H9 (cell line): ENCODE measurements around the gene NTF3. TPM values are rescaled to one million over a fixed set of nuclear protein-coding genes. Genes with fewer than 3 reads are reported as not detected.

Experiments
- DNase-seq: peaks from one replicate; pipeline ENCODE4 v3.0.0-alpha.2; 2017
- H2AFZ ChIP-seq: one replicate; pipeline ENCODE4 v1.6.1; 2013; ENCODE audit warnings: mild to moderate bottlenecking, low read length, control low read depth, moderate library complexity
- H2AK5ac ChIP-seq: 2 replicates; pipeline ENCODE4 v1.6.1; 2013; ENCODE audit warnings: low read length, control low read depth, mixed read lengths; ENCODE audit not compliant: insufficient read length
- H2BK120ac ChIP-seq: one replicate; pipeline ENCODE4 v1.6.1; 2013; ENCODE audit warnings: low read depth, mild to moderate bottlenecking, low read length, control low read depth, inconsistent platforms; ENCODE audit not compliant: poor library complexity, severe bottlenecking
- H2BK12ac ChIP-seq: 2 replicates; pipeline ENCODE4 v1.6.1; 2013; ENCODE audit warnings: low read length, control low read depth, mixed read lengths, low read depth; ENCODE audit not compliant: insufficient read length
- H2BK15ac ChIP-seq: 2 replicates; pipeline ENCODE4 v1.6.1; 2013; ENCODE audit warnings: low read depth, low read length, control low read depth
- H2BK20ac ChIP-seq: one replicate; pipeline ENCODE4 v1.6.1; 2013; ENCODE audit warnings: low read depth, mild to moderate bottlenecking, low read length, control low read depth, inconsistent platforms; ENCODE audit not compliant: poor library complexity, severe bottlenecking
- H2BK5ac ChIP-seq: 2 replicates; pipeline ENCODE4 v1.6.1; 2013; ENCODE audit warnings: low read length, control low read depth, mixed read lengths; ENCODE audit not compliant: insufficient read length
- H3K14ac ChIP-seq: 2 replicates; pipeline ENCODE4 v1.6.1; 2013; ENCODE audit warnings: low read length, control low read depth; ENCODE audit not compliant: insufficient read depth
- H3K18ac ChIP-seq: 2 replicates; pipeline ENCODE4 v1.6.1; 2013; ENCODE audit warnings: low read depth, mild to moderate bottlenecking, mixed read lengths, low read length, control low read depth; ENCODE audit not compliant: insufficient read length
- H3K23ac ChIP-seq: 2 replicates; pipeline ENCODE4 v1.6.1; 2013; ENCODE audit warnings: low read length, control low read depth, mixed read lengths, low read depth; ENCODE audit not compliant: insufficient read length
- H3K23me2 ChIP-seq: 2 replicates; pipeline ENCODE4 v1.6.1; 2013; ENCODE audit warnings: low read depth, mild to moderate bottlenecking, mixed read lengths, low read length, control low read depth; ENCODE audit not compliant: insufficient read length, poor library complexity, severe bottlenecking
- H3K27ac ChIP-seq: 2 replicates; pipeline ENCODE4 v1.5.1; 2013; ENCODE audit warnings: low read length, control low read depth, mixed read lengths, low read depth; ENCODE audit not compliant: insufficient read length
- H3K27me3 ChIP-seq: 2 replicates; pipeline ENCODE4 v1.6.1; 2013; ENCODE audit warnings: low read length, control low read depth, inconsistent platforms; ENCODE audit not compliant: insufficient read depth
- H3K4ac ChIP-seq: 2 replicates; pipeline ENCODE4 v1.6.1; 2013; ENCODE audit warnings: low read depth, mild to moderate bottlenecking, control low read depth, inconsistent platforms, low read length, moderate library complexity
- H3K4me1 ChIP-seq: 2 replicates; pipeline ENCODE4 v1.6.1; 2013; ENCODE audit warnings: low read length, control low read depth, inconsistent platforms; ENCODE audit not compliant: insufficient read depth
- H3K4me2 ChIP-seq: 2 replicates; pipeline ENCODE4 v1.6.1; 2013; ENCODE audit warnings: low read length, control low read depth, mixed read lengths; ENCODE audit not compliant: insufficient read length, insufficient read depth
- H3K56ac ChIP-seq: 2 replicates; pipeline ENCODE4 v1.6.1; 2013; ENCODE audit warnings: low read depth, mild to moderate bottlenecking, mixed read lengths, low read length, control low read depth; ENCODE audit not compliant: insufficient read length
- H3K79me1 ChIP-seq: 2 replicates; pipeline ENCODE4 v1.6.1; 2013; ENCODE audit warnings: low read depth, mild to moderate bottlenecking, moderate library complexity, low read length, control low read depth, inconsistent platforms; ENCODE audit not compliant: insufficient read depth, poor library complexity, severe bottlenecking
- H3K79me2 ChIP-seq: 2 replicates; pipeline ENCODE4 v1.6.1; 2013; ENCODE audit warnings: low read length, control low read depth, inconsistent platforms; ENCODE audit not compliant: insufficient read depth
- H3K9ac ChIP-seq: 2 replicates; pipeline ENCODE4 v1.6.1; 2013; ENCODE audit warnings: low read length, control low read depth, mixed read lengths; ENCODE audit not compliant: insufficient read length; ENCODE audit errors: extremely low read depth
- H3K9me3 ChIP-seq: one replicate; pipeline ENCODE4 v1.6.1; 2013; ENCODE audit warnings: low read depth, low read length, inconsistent platforms; ENCODE audit not compliant: control insufficient read depth
- H3T11ph ChIP-seq: one replicate; pipeline ENCODE4 v1.6.1; 2013; ENCODE audit warnings: mild to moderate bottlenecking, low read length, control low read depth, inconsistent platforms
- H4K20me1 ChIP-seq: one replicate; pipeline ENCODE4 v1.6.1; 2013; ENCODE audit not compliant: control insufficient read depth, insufficient read length, insufficient read depth
- H4K5ac ChIP-seq: 2 replicates; pipeline ENCODE4 v1.6.1; 2013; ENCODE audit warnings: low read depth, mild to moderate bottlenecking, mixed read lengths, low read length, control low read depth; ENCODE audit not compliant: insufficient read length
- H4K8ac ChIP-seq: replicated peaks from 2 replicates; pipeline ENCODE4 v1.6.1; 2013; ENCODE audit warnings: low read length, control low read depth, mixed read lengths, low read depth; ENCODE audit not compliant: insufficient read length
- H4K91ac ChIP-seq: 2 replicates; pipeline ENCODE4 v1.6.1; 2013; ENCODE audit warnings: low read depth, mild to moderate bottlenecking, moderate library complexity, mixed read lengths, low read length, control low read depth; ENCODE audit not compliant: insufficient read length
- H3K27ac Mint-ChIP-seq, 3 experiments: 2 replicates in 2 of 3; 3 replicates in 1 of 3; pipeline ENCODE4 v1.8.0; 2020 to 2021; ENCODE audit warnings: mixed read lengths in 3 of 3, mild to moderate bottlenecking in 1 of 3, moderate library complexity in 1 of 3
- H3K27me3 Mint-ChIP-seq: 2 replicates; pipeline ENCODE4 v1.8.0; 2021; ENCODE audit warnings: low read depth, mild to moderate bottlenecking, moderate library complexity, mixed read lengths
- H3K36me3 Mint-ChIP-seq, 3 experiments: 2 replicates in 2 of 3; 3 replicates in 1 of 3; pipeline ENCODE4 v1.8.0; 2020 to 2021; ENCODE audit warnings: low read depth in 3 of 3, mixed read lengths in 3 of 3; ENCODE audit not compliant: insufficient read depth in 1 of 3
- H3K4me1 Mint-ChIP-seq, 2 experiments: 2 replicates each; pipeline ENCODE4 v1.8.0; 2020; ENCODE audit warnings: mixed read lengths in 2 of 2
- H3K4me3 Mint-ChIP-seq, 2 experiments: 2 replicates in 1 of 2; 3 replicates in 1 of 2; pipeline ENCODE4 v1.8.0; 2020 to 2021; ENCODE audit warnings: mild to moderate bottlenecking in 2 of 2, mixed read lengths in 2 of 2, moderate library complexity in 1 of 2
- H3K9me3 Mint-ChIP-seq, 2 experiments: 2 replicates in 1 of 2; 3 replicates in 1 of 2; pipeline ENCODE4 v1.8.0; 2020; ENCODE audit warnings: mild to moderate bottlenecking in 2 of 2, mixed read lengths in 2 of 2, moderate library complexity in 1 of 2
- WGBS: extraction: QIAGEN DNeasy Blood & Tissue Kit; methylation state at CpG from one replicate; pipeline ENCODE4 v1.1.7; 2013; ENCODE audit warnings: missing lambda C conversion rate, low lambda C conversion rate, mixed read lengths; ENCODE audit not compliant: insufficient read length; ENCODE audit errors: extremely low coverage; 5-methylcytosine and 5-hydroxymethylcytosine counted together
- total RNA-seq: library from RNA; stranded (reverse); gene quantifications from 2 replicates; pipeline ENCODE4 v1.2.1, GENCODE V29; 2021
- TF ChIP-seq, protein P1 (sequence below): fragments of 200-600 bp; sonication (generic); conservative IDR thresholded peaks from 3 replicates; pipeline ENCODE4 v1.8.0; 2021; ENCODE audit warnings: antibody characterized with exemption, mild to moderate bottlenecking

The NTF3 gene
- total RNA-seq, 1 experiment from 2014 or later = 0.48 TPM

GRCh38 chr12:5509102-5509501 lies 77.2 kb downstream of the NTF3 start:
- Histone ChIP-seq H2BK20ac (no peak overlapping the region), H2BK5ac (no peak overlapping the region), H3K27ac (no peak overlapping the region), H2BK12ac (no peak overlapping the region), H3K18ac (no peak overlapping the region), H3K23ac (no peak overlapping the region), H3K4me1 (no peaks in the 10 kb centered on the region), H3K4ac (no peak overlapping the region), H4K91ac (no peak overlapping the region), H3K4me2 (no peak overlapping the region), H3K23me2 (no peaks in the 10 kb centered on the region), H4K5ac (no peak overlapping the region), H4K8ac (no peak overlapping the region), H3K27me3 (no peaks in the 10 kb centered on the region), H3K79me2 (no peaks in the 10 kb centered on the region), H2BK120ac (no peak overlapping the region), H2AK5ac (no peak overlapping the region), H3K14ac (no peak overlapping the region), H4K20me1 (no peaks in the 10 kb centered on the region), H3K56ac (no peak overlapping the region), H3K9me3 (no peaks in the 10 kb centered on the region), H3K9ac (no peak overlapping the region), H3T11ph (no peak overlapping the region), H2AFZ (no peak overlapping the region), H2BK15ac (no peak overlapping the region), H3K79me1 (no peaks in the 10 kb centered on the region)
- no peak overlapping the region for H3K27ac Mint-ChIP-seq
- H3K9me3 Mint-ChIP-seq = no peaks in the 10 kb centered on the region; a peak in 1 of 5 replicates
- DNase-seq = no peak
- peaks cover 15 to 16% of the 10 kb centered on the region in 2 experiments for H3K4me1 Mint-ChIP-seq
- TF ChIP-seq, protein P1, sequence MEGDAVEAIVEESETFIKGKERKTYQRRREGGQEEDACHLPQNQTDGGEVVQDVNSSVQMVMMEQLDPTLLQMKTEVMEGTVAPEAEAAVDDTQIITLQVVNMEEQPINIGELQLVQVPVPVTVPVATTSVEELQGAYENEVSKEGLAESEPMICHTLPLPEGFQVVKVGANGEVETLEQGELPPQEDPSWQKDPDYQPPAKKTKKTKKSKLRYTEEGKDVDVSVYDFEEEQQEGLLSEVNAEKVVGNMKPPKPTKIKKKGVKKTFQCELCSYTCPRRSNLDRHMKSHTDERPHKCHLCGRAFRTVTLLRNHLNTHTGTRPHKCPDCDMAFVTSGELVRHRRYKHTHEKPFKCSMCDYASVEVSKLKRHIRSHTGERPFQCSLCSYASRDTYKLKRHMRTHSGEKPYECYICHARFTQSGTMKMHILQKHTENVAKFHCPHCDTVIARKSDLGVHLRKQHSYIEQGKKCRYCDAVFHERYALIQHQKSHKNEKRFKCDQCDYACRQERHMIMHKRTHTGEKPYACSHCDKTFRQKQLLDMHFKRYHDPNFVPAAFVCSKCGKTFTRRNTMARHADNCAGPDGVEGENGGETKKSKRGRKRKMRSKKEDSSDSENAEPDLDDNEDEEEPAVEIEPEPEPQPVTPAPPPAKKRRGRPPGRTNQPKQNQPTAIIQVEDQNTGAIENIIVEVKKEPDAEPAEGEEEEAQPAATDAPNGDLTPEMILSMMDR = no peak
- H3K27me3 Mint-ChIP-seq = peaks cover 12% of the 10 kb centered on the region
- H3K4me3 Mint-ChIP-seq = no peak overlapping the region
- WGBS = no CpG with 5 or more reads among the region's 4 CpGs
- H3K36me3 Mint-ChIP-seq = no peaks in the 10 kb centered on the region
